ENCODE measurements around the gene NXPH1.

GRCh38 chr7:8443576-8444467, 10.4 kb downstream of the NXPH1 start:
- TF ChIP-seq EZH2 (IDR thresholded peaks at IDR 0.05; ENCODE audit: insufficient read depth, poor library complexity, severe bottlenecking) (no peak), EZH2phosphoT487 (IDR thresholded peaks at IDR 0.05; ENCODE audit: insufficient read depth, low read depth) (no peak)
